Karpas-422 (cell line): ENCODE measurements around the gene OR14K1. TPM values are rescaled to one million over a fixed set of nuclear protein-coding genes. Genes with fewer than 3 reads are reported as not detected.

Source experiments
- total RNA-seq: library from RNA; depleted of rRNA; stranded (reverse); fragments of >200 nt; shearing (Covaris generic); gene quantifications from 2 replicates; pipeline ENCODE4 v1.2.3, GENCODE V29; 2014; ENCODE audit warnings: low replicate concordance; rRNA removed

The OR14K1 gene
- total RNA-seq, 1 experiment from 2014 or later = not detected

Other genes starting within 250 kb of the OR14K1 start
- gene OR2C3, start 202.2 kb upstream of the OR14K1 start, total RNA-seq = not detected in 2 replicates
- not detected in 2 replicates for gene GCSAML, start 189.5 kb upstream of the OR14K1 start, total RNA-seq
- not detected in 2 replicates for gene OR2G2, start 150.3 kb upstream of the OR14K1 start, total RNA-seq
- gene OR2G3, start 133.0 kb upstream of the OR14K1 start, total RNA-seq = not detected in 2 replicates
- gene OR13G1, start 58.9 kb upstream of the OR14K1 start, total RNA-seq = not detected in 2 replicates
- not detected in 2 replicates for gene OR6F1, start 22.0 kb upstream of the OR14K1 start, total RNA-seq
- gene OR14A2, start 9.5 kb downstream of the OR14K1 start, total RNA-seq = not detected in 2 replicates
- not detected in 2 replicates for gene OR1C1, start 21.9 kb downstream of the OR14K1 start, total RNA-seq
- gene OR14A16, start 85.5 kb downstream of the OR14K1 start, total RNA-seq = not detected in 2 replicates
- gene OR11L1, start 103.3 kb downstream of the OR14K1 start, total RNA-seq = not detected in 2 replicates
- not detected in 2 replicates for gene TRIM58, start 118.6 kb downstream of the OR14K1 start, total RNA-seq
- not detected in 2 replicates for gene OR2W3, start 157.0 kb downstream of the OR14K1 start, total RNA-seq
- not detected in 2 replicates for gene OR2T8, start 181.6 kb downstream of the OR14K1 start, total RNA-seq
- gene OR2AJ1, start 186.3 kb downstream of the OR14K1 start, total RNA-seq = not detected in 2 replicates
- gene OR2L8, start 210.2 kb downstream of the OR14K1 start, total RNA-seq = not detected in 2 replicates
- gene OR2AK2, start 226.6 kb downstream of the OR14K1 start, total RNA-seq = 0.22 TPM in 1 of 2 replicates, not detected in the other